HG02981 (cell line): Measurements from ENCODE around the gene PLAC1.
A peak's percentile ranks its signal among the peaks of the same experiment; 100 is the strongest.

ENCODE experiments used
- ATAC-seq: cut with Tn5 transposase; IDR thresholded peaks from one replicate; pipeline ENCODE4 v1.9.1; 2021; ENCODE audit warnings: mild to moderate bottlenecking, moderate library complexity; ENCODE audit not compliant: unreplicated experiment

Gene PLAC1

DNA sequence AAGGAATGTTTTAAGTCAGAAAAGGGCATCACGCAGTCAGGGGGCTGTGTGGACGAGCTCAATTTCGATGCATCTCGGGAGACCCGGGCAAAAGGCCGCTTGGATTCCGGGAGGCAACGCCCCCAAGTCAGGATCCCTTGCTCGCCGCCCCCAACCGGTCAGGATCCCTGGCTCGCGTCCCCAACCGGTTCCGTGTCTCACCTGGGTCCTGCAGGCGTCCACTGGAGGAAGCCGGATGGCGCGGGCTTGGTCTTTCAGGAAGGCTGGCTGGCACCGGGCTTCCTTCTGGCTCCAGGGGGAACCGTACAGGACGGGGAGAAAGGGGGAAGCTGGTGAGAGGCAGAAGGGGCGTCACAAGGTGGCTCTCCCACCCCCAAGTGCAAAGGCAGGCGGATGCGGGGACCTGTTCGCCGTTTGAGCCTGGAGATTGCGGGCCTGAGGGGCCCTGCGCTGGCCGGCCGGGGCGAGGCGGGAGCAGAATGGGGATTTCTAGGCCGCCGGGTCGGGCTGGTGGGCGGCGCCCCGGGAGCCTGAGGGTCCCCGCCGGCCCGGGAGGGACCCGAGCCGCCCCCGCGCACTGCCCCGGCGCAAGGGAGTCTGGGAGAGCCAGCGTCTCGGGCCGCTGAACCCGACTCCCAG lies 113.6 kb downstream of the PLAC1 start:
- ATAC-seq, result no peak

DNA sequence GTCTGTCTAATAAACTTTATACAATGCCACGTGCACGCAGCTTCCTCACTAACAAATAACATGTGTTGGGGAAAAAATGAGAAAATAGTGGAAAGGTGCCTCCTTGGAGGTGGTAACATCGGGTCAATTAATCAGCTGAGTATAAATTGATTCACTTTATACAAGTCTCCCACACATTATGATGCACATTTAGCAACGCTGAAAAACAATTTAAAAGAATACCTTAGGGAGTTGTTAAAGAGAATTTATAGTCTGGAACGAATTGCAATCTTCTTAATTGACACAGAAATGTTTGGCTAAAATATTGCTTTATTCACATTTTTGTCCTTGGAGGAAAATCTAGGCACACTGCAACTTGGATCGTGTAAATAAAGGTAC lies 114.1 kb downstream of the PLAC1 start:
- no peak for ATAC-seq

DNA sequence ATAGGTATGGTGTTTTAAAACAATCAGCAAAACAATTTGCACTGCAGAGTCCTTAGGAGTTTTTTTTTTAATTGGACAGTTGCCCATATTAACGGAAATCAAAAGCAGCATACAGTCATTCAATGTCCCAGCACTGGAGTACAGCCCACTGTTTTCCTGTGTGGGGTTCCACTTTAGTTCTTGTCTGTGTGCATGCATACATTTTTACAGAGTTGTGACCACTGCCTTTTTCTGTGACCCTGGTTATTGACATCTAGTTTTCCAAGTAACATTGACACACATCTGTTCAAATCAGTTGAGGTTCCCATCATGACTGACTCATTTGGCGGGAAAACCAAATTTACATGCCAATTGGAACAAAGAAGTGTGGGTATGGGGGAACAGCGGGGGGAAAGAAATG lies 115.0 kb downstream of the PLAC1 start:
- no peak for ATAC-seq

DNA sequence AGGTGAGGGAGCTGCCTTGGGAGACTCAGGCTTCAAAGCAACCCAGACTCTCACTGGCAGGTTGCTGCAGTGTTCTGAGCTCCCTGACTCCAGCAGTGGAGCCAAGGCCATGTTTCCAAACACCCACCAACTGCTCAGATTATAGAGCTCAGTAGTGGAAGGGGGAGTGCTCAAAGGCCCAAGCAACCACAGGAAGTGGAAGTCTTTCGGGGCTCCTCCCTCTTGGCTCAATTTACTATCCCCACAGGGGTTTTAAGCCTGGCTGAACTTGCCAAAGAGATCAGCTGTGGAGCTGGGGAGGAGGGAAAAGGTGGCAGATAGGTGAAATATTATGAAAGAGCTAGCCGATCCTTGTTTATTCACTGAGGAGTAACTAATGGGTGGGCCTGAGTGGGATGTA lies 115.8 kb downstream of the PLAC1 start:
- peak; percentile 68 for ATAC-seq

DNA sequence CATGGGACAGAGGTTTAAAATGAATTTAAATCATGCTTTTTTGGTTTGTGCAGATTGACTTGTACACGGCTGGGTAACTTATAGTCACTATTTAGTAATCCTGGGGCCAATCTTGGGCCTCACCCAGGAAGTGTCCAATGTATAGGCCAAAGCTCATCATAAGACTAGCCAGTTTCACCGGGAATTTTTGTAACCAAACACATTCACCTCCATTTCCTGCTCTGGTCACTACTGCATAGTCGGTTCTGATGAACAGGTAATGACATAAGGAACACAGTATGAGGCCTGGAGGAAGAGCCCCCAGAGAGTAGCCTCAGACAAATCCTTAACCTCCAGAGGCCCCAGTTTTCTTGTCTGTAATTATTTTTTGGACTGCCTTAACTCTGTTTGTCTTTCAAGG lies 116.4 kb downstream of the PLAC1 start:
- ATAC-seq, result no peak

DNA sequence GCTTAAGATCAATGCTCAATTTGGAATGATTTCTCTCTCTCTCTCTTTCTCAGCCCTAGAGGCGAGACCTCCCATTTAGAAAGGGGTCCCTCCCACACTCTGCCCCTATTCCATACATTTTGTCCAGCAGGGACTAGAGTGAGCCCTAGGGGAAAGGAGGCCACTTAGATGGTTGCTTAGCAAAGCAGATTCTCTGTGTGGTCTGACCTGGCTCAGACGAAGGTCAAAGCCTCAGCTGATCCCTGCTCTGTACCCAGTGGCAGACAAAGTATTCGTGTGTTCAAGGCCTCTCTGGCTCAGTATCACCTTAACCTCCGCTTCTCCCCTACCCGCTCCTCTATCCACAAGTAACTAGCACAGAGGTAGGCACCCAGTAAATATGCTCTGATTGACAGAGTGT lies 120.0 kb downstream of the PLAC1 start:
- no peak for ATAC-seq

DNA sequence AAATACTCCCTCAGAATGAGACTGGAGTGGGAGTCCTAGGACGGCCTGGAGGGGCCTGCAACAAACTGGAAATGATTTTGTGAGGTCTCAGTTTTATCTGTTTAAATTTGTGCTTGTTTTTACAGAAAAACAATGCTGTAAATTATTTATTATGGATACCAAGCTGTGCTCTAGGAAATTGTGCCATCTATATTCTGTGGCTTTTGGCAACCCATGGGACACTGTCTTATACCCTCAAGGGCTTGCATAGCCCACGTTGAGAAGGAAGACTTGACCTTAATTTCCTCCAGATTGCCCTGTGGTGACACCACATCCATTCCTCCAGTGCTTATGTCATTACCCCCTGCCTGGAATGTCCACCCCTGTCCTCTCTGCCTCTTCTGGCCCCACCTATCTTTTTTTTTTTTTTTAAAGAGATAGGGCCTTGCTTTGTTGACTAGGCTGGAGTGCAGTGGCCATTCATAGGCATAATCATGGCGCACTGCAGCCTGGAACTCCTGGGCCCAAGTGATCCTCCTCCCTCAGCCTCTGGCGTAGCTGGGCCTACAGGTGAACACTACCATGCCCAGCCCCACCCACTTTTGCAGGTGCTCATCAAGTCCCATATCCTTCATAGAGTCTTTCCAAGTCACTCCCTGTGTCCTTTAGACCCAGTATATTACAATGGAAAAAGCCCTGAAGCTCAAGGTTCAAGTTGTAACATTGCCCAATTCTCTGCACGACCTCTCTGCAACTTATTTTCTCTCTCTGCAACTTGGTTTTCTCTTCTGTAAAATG lies 120.9 kb downstream of the PLAC1 start:
- ATAC-seq, result no peak

DNA sequence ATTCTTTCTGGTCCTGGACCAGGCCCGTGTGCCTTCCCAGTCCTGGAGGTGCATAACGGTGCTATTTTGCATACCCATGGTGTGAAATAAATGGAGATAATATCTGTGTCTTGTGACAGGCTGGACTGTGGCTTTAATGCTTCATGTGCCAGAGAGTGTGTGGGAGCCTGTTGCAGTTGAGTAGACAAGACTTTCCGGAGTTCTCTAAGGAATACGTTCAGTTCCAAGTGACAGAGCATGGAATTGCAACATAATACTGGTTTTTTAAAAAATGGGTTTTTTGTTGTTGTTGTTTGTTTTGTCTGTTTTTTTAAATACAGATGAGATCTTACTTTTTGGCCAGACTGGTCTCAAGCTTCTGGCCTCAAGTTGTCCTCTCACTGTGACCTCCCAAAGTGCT lies 124.3 kb downstream of the PLAC1 start:
- no peak for ATAC-seq

DNA sequence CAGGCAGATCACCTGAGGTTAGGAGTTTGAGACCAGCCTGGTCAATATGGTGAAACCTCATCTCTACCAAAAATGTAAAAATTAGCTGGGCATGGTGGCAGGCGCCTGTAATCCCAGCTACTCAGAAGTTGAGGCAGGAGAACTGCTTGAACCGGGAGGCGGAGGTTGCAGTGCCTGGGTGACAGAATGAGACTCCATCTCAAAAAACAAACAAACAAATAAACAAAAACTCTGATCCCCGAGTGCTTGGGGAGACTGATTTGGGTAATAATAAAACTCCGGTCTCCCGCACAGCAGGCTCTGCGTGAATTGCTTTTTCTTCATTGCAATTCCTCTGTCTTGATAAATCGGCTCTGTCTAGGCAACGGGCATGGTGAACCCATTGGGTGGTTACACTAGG lies 124.9 kb downstream of the PLAC1 start:
- no peak for ATAC-seq

DNA sequence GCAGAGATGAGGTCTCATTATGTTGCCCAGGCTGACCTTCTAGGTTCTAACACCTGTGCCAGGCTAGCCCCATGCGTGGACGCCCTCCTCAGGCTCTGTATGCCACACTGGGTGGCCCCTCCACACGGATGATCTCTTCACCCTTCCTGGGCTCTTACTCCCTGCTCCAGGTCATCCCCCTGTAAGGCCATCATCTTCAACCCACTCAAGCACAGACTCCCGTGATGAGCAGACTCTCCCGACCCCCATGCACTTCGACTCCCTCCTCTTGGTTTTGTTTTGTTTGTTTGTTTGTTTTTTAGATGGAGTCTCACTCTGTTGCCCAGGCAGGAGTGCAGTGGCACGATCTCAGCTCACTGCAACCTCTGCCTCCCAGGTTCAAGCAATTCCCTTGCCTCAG lies 127.4 kb downstream of the PLAC1 start:
- ATAC-seq, result no peak

DNA sequence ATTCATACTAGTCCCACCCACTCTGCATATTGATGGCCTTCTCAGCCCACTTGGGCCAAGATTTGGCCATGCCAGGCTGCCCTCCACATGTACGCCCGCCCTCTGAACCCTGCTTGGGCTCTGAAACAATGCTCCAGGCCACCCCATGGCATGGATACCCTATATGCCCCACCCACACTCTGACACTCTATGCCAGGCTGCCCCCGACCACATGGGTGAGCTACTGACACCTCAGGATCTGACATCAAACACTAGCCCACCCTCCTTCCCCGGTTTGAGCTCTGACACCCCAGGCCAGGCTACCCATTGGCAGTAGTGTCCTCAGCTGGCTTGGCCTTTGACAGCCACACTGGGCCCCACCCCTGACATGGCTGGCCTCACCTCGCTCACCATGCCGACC lies 128.8 kb downstream of the PLAC1 start:
- no peak for ATAC-seq

DNA sequence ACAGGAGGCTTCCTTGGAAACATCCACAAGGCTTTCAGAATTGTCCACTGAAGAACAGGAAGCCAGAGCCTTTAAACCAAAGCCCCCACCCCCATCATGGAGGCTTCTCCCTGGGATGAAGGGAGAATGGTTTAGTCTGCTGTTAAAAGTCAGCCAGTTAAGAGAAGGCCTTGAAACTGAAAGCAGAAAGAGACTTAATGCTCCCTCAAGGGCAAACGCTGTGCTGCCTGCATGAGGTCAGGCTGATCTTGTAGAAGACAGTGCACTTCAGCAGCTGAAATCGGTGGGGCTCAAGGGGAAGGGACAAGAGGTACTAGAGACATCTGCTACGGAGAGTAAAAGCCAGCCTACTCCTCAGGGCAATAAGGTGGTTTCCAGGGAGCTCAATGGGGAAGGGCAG lies 129.3 kb downstream of the PLAC1 start:
- ATAC-seq, result no peak

DNA sequence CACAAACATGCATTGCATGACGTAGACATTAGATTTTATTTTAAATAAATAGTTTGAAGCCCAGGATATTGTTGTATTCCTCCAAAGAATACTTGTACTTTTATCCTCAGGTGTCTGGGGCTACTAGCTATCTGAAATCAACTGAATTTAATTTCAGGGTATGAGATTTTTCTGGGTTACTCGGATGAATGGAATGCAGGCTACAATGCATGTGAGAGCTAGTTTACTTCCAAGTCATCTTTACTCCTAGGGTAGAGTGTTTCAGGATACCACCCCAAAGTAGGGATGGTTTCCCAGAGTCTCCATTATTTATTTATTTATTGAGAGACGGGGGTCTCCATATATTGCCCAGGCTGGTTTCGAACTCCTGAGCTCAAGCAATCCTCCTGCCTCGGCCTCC lies 131.9 kb downstream of the PLAC1 start:
- ATAC-seq, result no peak

DNA sequence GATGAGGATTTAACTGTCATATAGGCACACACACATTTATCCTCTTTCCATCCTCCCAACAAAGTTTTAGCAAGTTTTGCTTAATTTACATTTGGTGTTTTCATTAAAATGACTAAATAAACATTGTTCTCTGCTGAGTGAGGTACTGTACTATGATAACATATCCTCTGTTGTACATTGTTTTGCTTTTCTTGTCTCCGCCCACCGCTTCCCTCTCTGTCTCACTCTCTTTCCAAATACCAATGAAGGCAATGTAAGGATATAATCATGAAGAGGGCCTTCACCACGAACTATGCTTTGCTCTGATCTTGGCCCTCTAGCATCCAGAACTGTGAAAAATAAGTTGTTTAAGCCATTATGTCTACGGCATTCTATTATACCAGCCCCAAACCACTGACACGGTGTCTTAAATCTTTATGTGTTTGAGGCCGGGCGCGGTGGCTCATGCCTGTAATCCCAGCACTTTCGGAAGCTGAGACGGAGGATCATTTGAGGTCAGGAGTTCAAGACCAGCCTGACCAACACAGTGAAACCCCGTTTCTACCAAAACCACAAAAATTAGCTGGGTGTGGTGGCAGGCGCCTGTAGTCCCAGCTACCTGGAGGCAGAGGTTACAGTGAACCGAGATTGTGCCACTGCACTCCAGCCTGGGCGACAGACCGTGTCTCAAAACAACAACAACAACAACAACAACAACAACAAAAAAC lies 133.0 kb downstream of the PLAC1 start:
- no peak for ATAC-seq

DNA sequence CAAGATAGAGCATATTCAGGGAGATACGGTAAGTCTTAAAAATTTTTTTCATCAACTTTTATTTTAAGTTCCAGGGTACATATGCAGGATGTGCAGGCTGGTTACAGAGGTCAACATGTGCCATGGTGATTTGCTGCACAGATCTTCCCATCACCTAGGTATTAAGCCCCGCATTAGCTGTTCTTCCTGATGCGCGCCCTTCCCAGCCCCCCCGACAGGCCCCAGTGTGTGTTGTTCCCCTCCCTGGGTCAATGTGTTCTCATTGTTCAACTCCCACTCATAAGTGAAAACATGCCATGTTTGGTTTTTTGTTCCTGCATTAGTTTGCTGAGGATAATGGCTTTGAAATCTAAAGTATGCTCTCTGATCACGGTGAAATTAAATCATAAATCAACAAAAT lies 134.1 kb downstream of the PLAC1 start:
- ATAC-seq, result no peak

DNA sequence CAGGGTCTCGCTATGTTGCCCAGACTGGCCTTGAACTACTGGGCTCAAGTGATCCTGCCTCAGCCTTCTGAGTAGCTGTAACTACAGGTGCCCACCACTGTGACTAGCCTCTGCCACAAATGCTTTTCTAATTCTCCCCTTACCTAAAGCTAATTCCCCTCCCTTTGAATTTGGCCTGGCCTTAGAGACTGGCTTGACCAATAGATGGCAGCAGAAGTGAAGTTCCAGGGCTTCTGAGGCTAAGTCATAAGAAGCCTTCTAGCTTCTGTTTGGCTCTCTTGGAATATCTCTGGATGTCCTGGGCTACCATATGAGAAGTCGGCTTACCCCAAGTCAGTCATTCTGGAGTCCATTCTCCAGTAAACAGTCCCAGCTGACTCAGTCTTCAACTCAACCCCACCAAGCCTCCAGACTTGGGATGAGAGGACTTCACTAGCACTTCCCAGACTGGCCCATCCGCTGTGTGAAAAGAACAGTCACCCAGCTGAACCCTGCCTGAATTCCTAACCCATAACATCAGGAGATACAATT lies 137.3 kb downstream of the PLAC1 start:
- ATAC-seq, result no peak
